HCT116 (cell line): ENCODE data around the gene EGLN3. TPM values are rescaled to one million over a fixed set of nuclear protein-coding genes. Genes with fewer than 3 reads are reported as not detected.

Experiments
- ATAC-seq: fragments of 200-7000 bp; cut with Tn5 transposase; 2 replicates; pipeline ENCODE4 v1.9.1; 2020; ENCODE audit warnings: mild to moderate bottlenecking, moderate library complexity
- Bru-seq: library from RNA; stranded (reverse); fragments of 400-500 nt; gene quantifications from one replicate; lab custom pipeline; 2021; lab: Mats Ljungman, UMichigan
- BruChase-seq, 2 experiments: library from RNA; stranded (reverse); fragments of 400-500 nt; gene quantifications; one replicate each; lab custom pipeline; 2021; lab: Mats Ljungman, UMichigan
- BruUV-seq: library from RNA; stranded (reverse); fragments of 400-500 nt; replicated peaks from 2 replicates; lab custom pipeline; 2021; lab: Mats Ljungman, UMichigan
- CTCF ChIA-PET: fragments of 300-600 bp; sonication (Branson Sonifier 250); formaldehyde crosslinking; loops from one replicate; lab custom pipeline; 2021; ENCODE audit warnings: antibody characterized with exemption; lab: Charles Lee
- POLR2A ChIA-PET: fragments of 300-600, 350-600 bp; sonication (Branson Sonifier 250); formaldehyde crosslinking; loops from one replicate; lab custom pipeline; 2021; ENCODE audit warnings: antibody characterized with exemption; lab: Charles Lee
- RAD21 ChIA-PET, 2 experiments: fragments of 300-600 bp; sonication (Branson Sonifier 250); formaldehyde crosslinking; loops; one replicate each; lab custom pipeline; 2023; ENCODE audit warnings: low total read pairs in 2 of 2; ENCODE audit not compliant: uncharacterized antibody in 2 of 2, unreplicated experiment in 2 of 2, low non-redundant PET in 1 of 2; lab: Charles Lee
- DNase-seq: peaks from one replicate; pipeline ENCODE4 v3.0.0-alpha.2; 2010; ENCODE audit warnings: low read depth, low spot score
- H2AFZ ChIP-seq: fragments of 200-600 bp; shearing (Covaris generic), sonication (generic); 2 replicates; pipeline ENCODE4 v1.6.1; 2017; ENCODE audit warnings: low read depth, mixed run types, mixed read lengths, antibody characterized with exemption, low read length; ENCODE audit not compliant: poor library complexity, severe bottlenecking
- H3K27ac ChIP-seq: 2 replicates; pipeline ENCODE4 v1.5.1; 2012; ENCODE audit warnings: low read depth, low read length
- H3K27me3 ChIP-seq: fragments of 200-600 bp; sonication (generic); 2 replicates; pipeline ENCODE4 v1.6.1; 2016; ENCODE audit warnings: mixed run types, low read length, mixed read lengths; ENCODE audit not compliant: insufficient read depth
- H3K36me3 ChIP-seq, 2 experiments: fragments of 200-500 bp in 1 of 2; fragments of 200-600 bp in 1 of 2; sonication (Bioruptor generic) in 1 of 2; sonication (generic) in 1 of 2; 2 replicates each; pipeline versions ENCODE4 v1.5.1 to v1.6.1; 2014 to 2016; ENCODE audit warnings: low read length in 2 of 2, inconsistent platforms in 1 of 2, mixed read lengths in 1 of 2, mixed run types in 1 of 2; ENCODE audit not compliant: insufficient read depth in 2 of 2, control insufficient read depth in 1 of 2
- H3K4me1 ChIP-seq, 2 experiments: fragments of 200-600 bp in 1 of 2; sonication (generic) in 1 of 2; 2 replicates each; pipeline versions ENCODE4 v1.5.1 to v1.6.1; 2012 to 2017; ENCODE audit warnings: low read length in 2 of 2, inconsistent platforms in 1 of 2, mild to moderate bottlenecking in 1 of 2, mixed read lengths in 1 of 2, mixed run types in 1 of 2, moderate library complexity in 1 of 2; ENCODE audit not compliant: insufficient read depth in 2 of 2, control insufficient read depth in 1 of 2
- H3K4me2 ChIP-seq: fragments of 200-600 bp; sonication (generic); 2 replicates; pipeline ENCODE4 v1.6.1; 2017; ENCODE audit warnings: mixed run types, low read length, mixed read lengths
- H3K4me3 ChIP-seq, 2 experiments: fragments of 200-600 bp in 1 of 2; sonication (generic) in 1 of 2; replicated peaks in 1 of 2; 2 replicates each; pipeline ENCODE4 v1.5.1; 2011 to 2016; ENCODE audit warnings: low read length in 2 of 2, control low read depth in 1 of 2, low read depth in 1 of 2, mild to moderate bottlenecking in 1 of 2, mixed read lengths in 1 of 2, mixed run types in 1 of 2
- H3K79me2 ChIP-seq: fragments of 200-600 bp; sonication (generic); 2 replicates; pipeline ENCODE4 v1.6.1; 2017; ENCODE audit warnings: mild to moderate bottlenecking, mixed run types, low read length, moderate library complexity, mixed read lengths; ENCODE audit not compliant: insufficient read depth
- H3K9ac ChIP-seq: fragments of 200-600 bp; sonication (generic); 2 replicates; pipeline ENCODE4 v1.6.1; 2016; ENCODE audit warnings: low read length, mixed read lengths
- H3K9me2 ChIP-seq: fragments of 200-600 bp; sonication (generic), shearing (Covaris generic); 2 replicates; pipeline ENCODE4 v1.6.1; 2017; ENCODE audit warnings: mixed run types, mild to moderate bottlenecking, moderate library complexity; ENCODE audit not compliant: insufficient read depth
- H3K9me3 ChIP-seq, 2 experiments: fragments of 200-500 bp in 1 of 2; fragments of 200-600 bp in 1 of 2; sonication (Bioruptor generic) in 1 of 2; sonication (generic) in 1 of 2; 2 replicates each; pipeline ENCODE4 v1.6.1; 2014 to 2017; ENCODE audit warnings: low read length in 2 of 2, mixed read lengths in 2 of 2, inconsistent platforms in 1 of 2, low read depth in 1 of 2, mild to moderate bottlenecking in 1 of 2, mixed run types in 1 of 2, moderate library complexity in 1 of 2; ENCODE audit not compliant: control insufficient read depth in 1 of 2, insufficient read depth in 1 of 2
- H4K20me1 ChIP-seq: fragments of 200-600 bp; sonication (generic), shearing (Covaris generic); 2 replicates; pipeline ENCODE4 v1.6.1; 2017; ENCODE audit warnings: mixed run types, mild to moderate bottlenecking, moderate library complexity; ENCODE audit not compliant: insufficient read depth
- CBX3 ChIP-seq: IDR thresholded peaks from 2 replicates; pipeline ENCODE4 v1.6.1; 2012; ENCODE audit warnings: low read depth
- CEBPB ChIP-seq: IDR thresholded peaks from 2 replicates; pipeline ENCODE4 v1.6.1; 2012; ENCODE audit warnings: low read depth
- ELF1 ChIP-seq: IDR thresholded peaks from 2 replicates; pipeline ENCODE4 v1.6.1; 2012; ENCODE audit warnings: low read depth, borderline replicate concordance
- EZH2 ChIP-seq: fragments of 200-600 bp; sonication (generic); IDR thresholded peaks from 2 replicates; pipeline ENCODE4 v1.6.1; 2017; ENCODE audit warnings: antibody characterized with exemption, mixed run types
- EZH2phosphoT487 ChIP-seq: fragments of 200-600 bp; IDR thresholded peaks from 2 replicates; pipeline ENCODE4 v1.6.1; 2018; ENCODE audit warnings: antibody characterized with exemption, borderline replicate concordance
- FOSL1 ChIP-seq: IDR thresholded peaks from 2 replicates; pipeline ENCODE4 v1.6.1; 2012; ENCODE audit warnings: low read depth
- POLR2A ChIP-seq: IDR thresholded peaks from 2 replicates; pipeline ENCODE4 v1.7.0; 2011; ENCODE audit warnings: borderline replicate concordance; ENCODE audit not compliant: insufficient read depth, insufficient read length; ENCODE audit errors: extremely low read depth
- POLR2AphosphoS5 ChIP-seq: IDR thresholded peaks from 2 replicates; pipeline ENCODE4 v1.6.1; 2011; ENCODE audit warnings: mild to moderate bottlenecking, low read depth, low read length, moderate library complexity
- RAD21 ChIP-seq: IDR thresholded peaks from 2 replicates; pipeline ENCODE4 v1.6.1; 2012; ENCODE audit warnings: low read depth, mild to moderate bottlenecking
- SIN3A ChIP-seq: IDR thresholded peaks from 2 replicates; pipeline ENCODE4 v1.6.1; 2012; ENCODE audit warnings: low read depth
- TCF7L2 ChIP-seq: IDR thresholded peaks from 2 replicates; pipeline ENCODE4 v1.7.0; 2011; ENCODE audit warnings: borderline replicate concordance, inconsistent platforms; ENCODE audit not compliant: insufficient read depth, insufficient read length; ENCODE audit errors: extremely low read depth
- YY1 ChIP-seq: IDR thresholded peaks from 2 replicates; pipeline ENCODE4 v1.6.1; 2011; ENCODE audit warnings: low read length, low read depth, moderate library complexity, mild to moderate bottlenecking; ENCODE audit not compliant: insufficient replicate concordance; ENCODE audit errors: extremely low read depth
- intact Hi-C: fragments of 100-400 bp; cut with micrococcal nuclease; formaldehyde crosslinking; loops from 2 replicates; pipeline ENCODE4 v1.10.0; 2022
- long read RNA-seq: library from polyadenylated mRNA; unstranded; transcript quantifications from one replicate; pipeline ENCODE4 v2.0.0, GENCODE V29; 2021; ENCODE audit not compliant: unreplicated experiment
- polyA plus RNA-seq: library from polyadenylated mRNA; unstranded; fragments of >200 nt; gene quantifications from 2 replicates; pipeline ENCODE4 v1.2.1, GENCODE V29; 2012; ENCODE audit warnings: missing spikeins
- total RNA-seq: library from RNA; stranded (reverse); gene quantifications from one replicate; pipeline ENCODE4 v1.2.1, GENCODE V29; 2021; ENCODE audit not compliant: unreplicated experiment
- TF ChIP-seq, protein P1 (sequence below): IDR thresholded peaks from 2 replicates; pipeline ENCODE4 v1.6.1; 2012
- TF ChIP-seq, protein P2 (sequence below), 3 experiments: fragments of 200-600 bp in 1 of 3; sonication (generic) in 1 of 3; IDR thresholded peaks in 2 of 3; conservative IDR thresholded peaks in 1 of 3; 2 replicates each; pipeline ENCODE4 v1.5.1; 2012 to 2017; ENCODE audit warnings: low read depth in 2 of 3, low read length in 2 of 3, antibody characterized with exemption in 1 of 3, borderline replicate concordance in 1 of 3, control low read depth in 1 of 3, mild to moderate bottlenecking in 1 of 3, mixed read lengths in 1 of 3, mixed run types in 1 of 3, moderate library complexity in 1 of 3; ENCODE audit not compliant: insufficient read depth in 1 of 3
- TF ChIP-seq, protein P3 (sequence below): IDR thresholded peaks from 2 replicates; pipeline ENCODE4 v1.6.1; 2012

The EGLN3 gene
- total RNA-seq (13.6 TPM), Bru-seq, nascent RNA (percentile 53 among the genes with signal in this experiment), BruChase-seq, experiment 1, labeled RNA remaining after a 6-hour chase (percentile 32 among the genes with signal in this experiment), BruChase-seq, experiment 2, labeled RNA remaining after a 2-hour chase (percentile 47 among the genes with signal in this experiment)
- 15.2 and 17.9 TPM in 2 replicates for polyA plus RNA-seq
- long read RNA-seq, transcript EGLN3-201 (5 exons, 2,709 nt) = major isoform, 26 of 32 reads
- long read RNA-seq, partial matches to known transcripts = 1 of 32 reads
- long read RNA-seq, other reads (novel, unspliced or antisense) = 3 of 32 reads

DNA sequence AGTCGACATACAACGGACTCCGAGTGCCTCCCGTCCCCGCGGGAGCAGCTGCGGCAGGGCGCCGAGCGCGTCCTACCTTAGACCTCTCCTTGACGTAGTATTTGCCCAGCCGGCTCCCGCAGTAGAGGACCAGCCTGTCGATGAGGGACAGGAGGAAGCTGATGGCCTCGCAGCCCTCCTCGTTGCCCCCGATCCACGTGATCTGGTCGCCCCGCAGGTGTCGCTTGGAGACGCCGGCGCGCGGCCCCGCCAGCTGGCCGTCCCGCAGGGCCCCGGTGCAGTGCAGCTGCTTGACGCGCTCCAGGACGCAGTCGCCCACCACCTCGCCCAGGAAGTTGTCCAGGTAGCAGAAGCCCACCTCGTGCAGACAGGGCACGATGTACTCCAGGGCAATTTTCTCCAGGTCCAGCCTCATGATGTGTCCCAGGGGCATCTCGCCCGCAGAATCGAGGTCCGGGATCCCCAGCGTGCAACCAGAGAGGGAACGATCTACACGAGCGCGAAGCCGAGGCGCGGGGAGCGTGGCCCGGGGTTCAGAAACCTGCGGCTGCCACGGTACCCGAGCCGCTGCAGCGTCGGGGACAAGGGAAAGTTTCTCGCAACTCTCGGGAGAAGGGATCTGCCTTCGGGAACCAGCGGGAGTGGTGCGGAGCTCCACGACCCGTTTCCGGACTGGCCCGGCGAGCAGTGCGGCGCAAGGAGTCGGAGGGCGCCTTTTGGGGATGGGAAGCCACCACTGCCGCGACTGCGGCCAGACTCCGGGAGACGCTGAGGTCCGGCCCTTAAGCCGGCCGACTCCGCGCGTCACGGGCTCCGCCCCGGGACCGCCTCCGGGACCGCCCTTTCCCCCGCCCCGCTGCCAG lies at the start of gene EGLN3:
TSS of gene EGLN3 (minus strand) at position 755 of the 863 bp plus-strand sequence. CDS start at position 433, 322 bp downstream.
- peak within 1 kb of the TSS; percentile 62; the same call in 1 of the 2 replicates for H3K27ac ChIP-seq
- ChIA-PET CTCF (interaction anchor here (1.3 kb wide), 1 partner anchor 102 kb away, joined by 3 read pairs; no protein-coding TSS in a partner anchor), POLR2A (interaction anchor here (0.5 to 0.6 kb wide), 2 partner anchors 97 to 102 kb away, joined by 3 read pairs; no protein-coding TSS in a partner anchor), RAD21 (no interaction called here)
- H3K4me3 ChIP-seq = peak within 1 kb of the TSS; percentile 64 to 65
- peak; percentile 100 for ATAC-seq
- H3K9me3 ChIP-seq = no peaks in the 10 kb centered on the region
- intact Hi-C loops = loop anchor here (5.0 kb wide), 1 partner anchor 132 kb away; no protein-coding TSS in a partner anchor
- H4K20me1 ChIP-seq = no peaks in the 10 kb centered on the region
- TF ChIP-seq EZH2 (no peak), EZH2phosphoT487 (no peak), SIN3A (peak; percentile 47; the same call in 1 of the 2 replicates), TCF7L2 (no peak), POLR2AphosphoS5 (peak; percentile 99), YY1 (no peak), CBX3 (no peak), ELF1 (no peak), RAD21 (no peak; the same call in 1 of the 2 replicates), FOSL1 (no peak), POLR2A (peak; percentile 51), CEBPB (no peak)
- TF ChIP-seq, protein P1, sequence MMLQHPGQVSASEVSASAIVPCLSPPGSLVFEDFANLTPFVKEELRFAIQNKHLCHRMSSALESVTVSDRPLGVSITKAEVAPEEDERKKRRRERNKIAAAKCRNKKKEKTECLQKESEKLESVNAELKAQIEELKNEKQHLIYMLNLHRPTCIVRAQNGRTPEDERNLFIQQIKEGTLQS = no peak
- TF ChIP-seq, protein P2, sequence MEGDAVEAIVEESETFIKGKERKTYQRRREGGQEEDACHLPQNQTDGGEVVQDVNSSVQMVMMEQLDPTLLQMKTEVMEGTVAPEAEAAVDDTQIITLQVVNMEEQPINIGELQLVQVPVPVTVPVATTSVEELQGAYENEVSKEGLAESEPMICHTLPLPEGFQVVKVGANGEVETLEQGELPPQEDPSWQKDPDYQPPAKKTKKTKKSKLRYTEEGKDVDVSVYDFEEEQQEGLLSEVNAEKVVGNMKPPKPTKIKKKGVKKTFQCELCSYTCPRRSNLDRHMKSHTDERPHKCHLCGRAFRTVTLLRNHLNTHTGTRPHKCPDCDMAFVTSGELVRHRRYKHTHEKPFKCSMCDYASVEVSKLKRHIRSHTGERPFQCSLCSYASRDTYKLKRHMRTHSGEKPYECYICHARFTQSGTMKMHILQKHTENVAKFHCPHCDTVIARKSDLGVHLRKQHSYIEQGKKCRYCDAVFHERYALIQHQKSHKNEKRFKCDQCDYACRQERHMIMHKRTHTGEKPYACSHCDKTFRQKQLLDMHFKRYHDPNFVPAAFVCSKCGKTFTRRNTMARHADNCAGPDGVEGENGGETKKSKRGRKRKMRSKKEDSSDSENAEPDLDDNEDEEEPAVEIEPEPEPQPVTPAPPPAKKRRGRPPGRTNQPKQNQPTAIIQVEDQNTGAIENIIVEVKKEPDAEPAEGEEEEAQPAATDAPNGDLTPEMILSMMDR (IDR thresholded peaks at IDR 0.05 in 2 of 3, conservative IDR thresholded peaks at IDR 0.05 in 1 of 3; ENCODE audit: borderline replicate concordance in 1 of 3, insufficient read depth in 1 of 3, low read depth in 2 of 3, low read length in 2 of 3) = no peak
- TF ChIP-seq, protein P3, sequence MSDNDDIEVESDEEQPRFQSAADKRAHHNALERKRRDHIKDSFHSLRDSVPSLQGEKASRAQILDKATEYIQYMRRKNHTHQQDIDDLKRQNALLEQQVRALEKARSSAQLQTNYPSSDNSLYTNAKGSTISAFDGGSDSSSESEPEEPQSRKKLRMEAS = no peak
- BruUV-seq = no TSS peak
- no peaks in the 10 kb centered on the region for H3K9me2 ChIP-seq
- peak; percentile 68 for DNase-seq
- no peaks in the 10 kb centered on the region for H3K27me3 ChIP-seq
- no peaks in the 10 kb centered on the region for H3K36me3 ChIP-seq
- peak within 1 kb of the TSS; percentile 81 for H2AFZ ChIP-seq
- H3K9ac ChIP-seq = peak within 1 kb of the TSS; percentile 67
- H3K4me1 ChIP-seq = peaks cover 9 to 28% of the 10 kb centered on the region in 2 experiments
- peak within 1 kb of the TSS; percentile 70 for H3K4me2 ChIP-seq
- peaks cover 8% of the 10 kb centered on the region; the same call in 1 of the 2 replicates for H3K79me2 ChIP-seq
